PFSK-1 (cell line): ENCODE measurements around the gene POU5F2.

Source experiments
- FOXP2 ChIP-seq: optimal IDR thresholded peaks from 2 replicates; pipeline ENCODE3; 2011; ENCODE audit warnings: borderline replicate concordance, control low read depth, inconsistent platforms; ENCODE audit not compliant: insufficient read depth; ENCODE audit errors: extremely low read length, extremely low read depth
- POLR2AphosphoS5 ChIP-seq: IDR thresholded peaks from 2 replicates; pipeline ENCODE4 v1.6.1; 2012; ENCODE audit warnings: low read depth, mild to moderate bottlenecking, control low read depth, low read length, moderate library complexity
- SIN3A ChIP-seq: IDR thresholded peaks from 2 replicates; pipeline ENCODE4 v1.6.1; 2012; ENCODE audit warnings: mild to moderate bottlenecking, low read length, moderate library complexity, borderline replicate concordance; ENCODE audit not compliant: insufficient read depth
- TAF1 ChIP-seq: IDR thresholded peaks from 2 replicates; pipeline ENCODE4 v1.6.1; 2012; ENCODE audit warnings: low read length, control low read depth, borderline replicate concordance; ENCODE audit not compliant: insufficient read depth
- TF ChIP-seq, protein P1 (sequence below), 2 experiments: IDR thresholded peaks; 2 replicates each; pipeline versions ENCODE4 v1.6.1 to v1.8.0; 2011 to 2012; ENCODE audit warnings: low read depth in 2 of 2, low read length in 2 of 2, control low read depth in 1 of 2, inconsistent platforms in 1 of 2, mild to moderate bottlenecking in 1 of 2, moderate library complexity in 1 of 2; ENCODE audit not compliant: insufficient read depth in 1 of 2

DNA sequence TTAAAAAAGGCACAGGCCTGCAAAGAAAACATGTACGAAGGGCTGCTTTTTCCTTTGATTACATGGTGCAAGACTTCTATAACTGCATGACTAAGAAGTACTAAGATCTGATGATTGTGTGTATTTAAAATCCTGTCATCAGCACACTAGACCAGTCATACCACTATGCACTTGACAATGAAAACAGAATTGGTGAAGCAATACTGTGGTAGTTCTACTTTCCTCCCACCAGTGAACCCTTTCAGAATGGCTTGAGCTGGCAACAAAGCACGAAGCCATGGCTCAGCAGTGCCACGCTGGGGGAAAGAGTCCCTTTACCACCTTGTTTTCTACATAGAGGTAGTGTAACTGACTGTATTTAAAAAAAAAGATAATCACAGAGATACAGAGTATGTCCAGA lies 49.0 kb upstream of the POU5F2 start:
- TF ChIP-seq, protein P1, sequence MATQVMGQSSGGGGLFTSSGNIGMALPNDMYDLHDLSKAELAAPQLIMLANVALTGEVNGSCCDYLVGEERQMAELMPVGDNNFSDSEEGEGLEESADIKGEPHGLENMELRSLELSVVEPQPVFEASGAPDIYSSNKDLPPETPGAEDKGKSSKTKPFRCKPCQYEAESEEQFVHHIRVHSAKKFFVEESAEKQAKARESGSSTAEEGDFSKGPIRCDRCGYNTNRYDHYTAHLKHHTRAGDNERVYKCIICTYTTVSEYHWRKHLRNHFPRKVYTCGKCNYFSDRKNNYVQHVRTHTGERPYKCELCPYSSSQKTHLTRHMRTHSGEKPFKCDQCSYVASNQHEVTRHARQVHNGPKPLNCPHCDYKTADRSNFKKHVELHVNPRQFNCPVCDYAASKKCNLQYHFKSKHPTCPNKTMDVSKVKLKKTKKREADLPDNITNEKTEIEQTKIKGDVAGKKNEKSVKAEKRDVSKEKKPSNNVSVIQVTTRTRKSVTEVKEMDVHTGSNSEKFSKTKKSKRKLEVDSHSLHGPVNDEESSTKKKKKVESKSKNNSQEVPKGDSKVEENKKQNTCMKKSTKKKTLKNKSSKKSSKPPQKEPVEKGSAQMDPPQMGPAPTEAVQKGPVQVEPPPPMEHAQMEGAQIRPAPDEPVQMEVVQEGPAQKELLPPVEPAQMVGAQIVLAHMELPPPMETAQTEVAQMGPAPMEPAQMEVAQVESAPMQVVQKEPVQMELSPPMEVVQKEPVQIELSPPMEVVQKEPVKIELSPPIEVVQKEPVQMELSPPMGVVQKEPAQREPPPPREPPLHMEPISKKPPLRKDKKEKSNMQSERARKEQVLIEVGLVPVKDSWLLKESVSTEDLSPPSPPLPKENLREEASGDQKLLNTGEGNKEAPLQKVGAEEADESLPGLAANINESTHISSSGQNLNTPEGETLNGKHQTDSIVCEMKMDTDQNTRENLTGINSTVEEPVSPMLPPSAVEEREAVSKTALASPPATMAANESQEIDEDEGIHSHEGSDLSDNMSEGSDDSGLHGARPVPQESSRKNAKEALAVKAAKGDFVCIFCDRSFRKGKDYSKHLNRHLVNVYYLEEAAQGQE (IDR thresholded peaks at IDR 0.05; ENCODE audit: insufficient read depth in 1 of 2, low read depth in 2 of 2, low read length in 2 of 2), result no peak
- TF ChIP-seq POLR2AphosphoS5 (no peak), SIN3A (no peak), TAF1 (no peak), FOXP2 (no peak)
